GM19043 (cell line): ENCODE measurements around the gene GRM8.

ENCODE experiments used
- ATAC-seq: cut with Tn5 transposase; IDR thresholded peaks from one replicate; pipeline ENCODE4 v1.9.1; 2021; ENCODE audit warnings: low read depth; ENCODE audit not compliant: unreplicated experiment

The GRM8 gene

GRCh38 chr7:126574276-126575250 is 678.2 kb downstream of the GRM8 start:
- ATAC-seq: no peak

DNA sequence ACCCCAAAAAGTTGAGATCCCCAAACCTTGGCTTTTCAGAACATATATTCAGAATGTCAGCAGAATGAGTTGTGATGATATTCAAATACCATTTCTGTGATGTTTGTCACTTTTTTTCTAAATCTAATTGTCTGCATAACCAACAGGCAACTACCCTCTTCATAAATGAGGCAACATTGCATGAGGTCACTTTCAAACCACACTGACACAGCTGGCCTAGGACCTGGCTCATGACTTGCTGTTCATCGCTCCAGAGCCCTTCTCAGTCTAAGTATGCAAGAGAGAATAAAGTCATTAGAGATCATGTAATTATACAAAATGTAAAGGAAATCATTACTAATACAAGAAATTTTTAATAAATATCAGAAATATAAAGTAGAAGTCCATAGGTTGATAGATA is 681.9 kb downstream of the GRM8 start:
- no peak for ATAC-seq

DNA sequence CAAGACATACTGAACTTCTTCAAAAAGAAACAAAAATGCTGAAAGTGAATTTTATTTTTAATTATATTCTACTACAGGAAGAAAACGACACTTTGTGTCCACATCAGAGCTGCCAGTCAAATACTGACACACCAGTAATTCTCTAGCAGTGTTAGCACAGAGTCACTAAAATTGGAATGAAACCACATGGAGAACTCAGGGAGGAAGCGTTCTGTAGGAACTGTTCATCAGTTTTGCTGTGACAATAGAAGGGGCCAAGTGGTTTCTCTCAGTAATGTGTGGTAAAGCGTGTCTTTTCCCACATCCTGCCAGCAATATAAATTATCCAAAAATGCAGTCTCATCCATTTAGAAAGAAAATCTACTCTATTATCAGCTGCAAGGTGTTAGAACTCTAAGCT is 683.3 kb downstream of the GRM8 start:
- ATAC-seq: no peak

DNA sequence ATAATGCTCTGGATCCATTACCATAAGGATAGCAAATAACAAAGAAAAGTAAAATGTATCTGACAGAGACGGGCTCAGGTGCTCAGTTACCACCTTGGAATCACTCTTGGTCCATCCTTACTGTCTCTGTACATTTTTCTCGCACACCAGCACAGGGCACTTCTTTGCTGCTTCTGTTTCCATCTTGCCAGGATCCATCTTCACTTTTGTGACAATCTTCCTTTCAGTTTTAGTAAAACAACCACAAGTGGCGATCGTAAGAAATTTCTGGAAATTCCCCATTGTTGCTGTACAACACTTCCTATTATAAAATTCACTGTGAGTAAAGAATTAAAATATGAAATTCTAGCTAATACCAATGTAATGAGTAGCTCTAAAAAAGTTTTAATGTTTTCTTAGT is 695.5 kb downstream of the GRM8 start:
- ATAC-seq: no peak

GRCh38 chr7:126541406-126541805 is 711.3 kb downstream of the GRM8 start:
- no peak for ATAC-seq

- ATAC-seq: no peak
Observed at GRCh38 chr7:126535176-126535575, 717.6 kb downstream of the GRM8 start.

- ATAC-seq: no peak
Observed at GRCh38 chr7:126533715-126534114, 719.0 kb downstream of the GRM8 start.

GRCh38 chr7:126529833-126530232 is 722.9 kb downstream of the GRM8 start:
- ATAC-seq: no peak

DNA sequence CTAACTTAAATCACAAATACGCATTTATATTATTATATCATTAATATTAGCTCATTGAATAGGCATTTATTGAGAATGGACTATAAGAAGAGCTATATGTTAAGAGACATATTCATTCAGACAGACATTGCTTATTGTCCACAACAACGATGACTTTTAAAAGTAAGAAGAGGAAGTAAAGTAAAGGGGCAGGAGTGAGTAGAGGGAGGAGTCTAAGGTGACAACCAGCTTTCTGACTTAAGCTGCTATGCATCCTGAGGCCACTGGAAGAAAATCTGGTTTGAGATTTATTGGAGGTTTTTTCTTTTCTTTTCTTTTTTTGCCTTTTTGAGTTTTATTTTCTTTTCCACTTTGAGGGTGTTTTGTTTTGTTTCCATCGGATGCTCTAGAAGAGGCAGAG is 723.5 kb downstream of the GRM8 start:
- no peak for ATAC-seq

DNA sequence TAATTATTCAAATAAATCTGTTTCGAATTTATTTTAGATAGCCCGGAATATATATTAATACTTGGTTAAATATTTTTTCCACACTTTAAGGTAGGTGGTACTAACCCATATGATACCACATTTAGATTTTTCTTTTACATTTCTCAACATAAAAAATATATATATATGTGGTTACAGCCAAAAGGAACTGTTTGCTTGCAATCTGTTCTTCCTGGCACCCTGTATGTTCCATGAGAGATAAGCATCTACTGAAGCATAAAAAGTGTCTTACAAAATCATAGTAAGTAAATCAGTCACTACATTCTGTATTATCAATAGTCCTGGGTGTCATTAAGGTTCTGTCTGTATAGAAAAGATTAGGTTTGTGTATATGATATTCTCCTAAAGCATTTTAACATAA is 726.8 kb downstream of the GRM8 start:
- ATAC-seq: no peak

DNA sequence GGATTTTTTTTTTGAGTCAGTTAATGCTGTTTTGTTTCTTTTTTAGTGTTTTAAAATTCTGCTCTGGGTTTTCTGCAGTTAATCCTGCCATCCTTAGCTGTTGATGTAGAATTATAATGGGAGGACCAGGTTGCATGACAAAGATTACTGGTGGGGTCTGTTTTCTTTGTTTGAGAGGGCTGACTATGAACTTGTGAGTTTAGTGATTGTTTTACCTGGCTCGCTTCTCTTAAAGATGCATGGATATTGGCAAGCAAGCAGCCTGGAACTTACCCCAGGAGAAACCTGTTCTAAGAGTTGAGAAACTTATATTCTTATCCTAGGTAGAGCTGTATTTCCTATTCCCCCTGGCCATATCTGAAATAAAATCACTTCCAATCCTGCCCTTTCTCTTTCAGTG is 727.8 kb downstream of the GRM8 start:
- no peak for ATAC-seq

DNA sequence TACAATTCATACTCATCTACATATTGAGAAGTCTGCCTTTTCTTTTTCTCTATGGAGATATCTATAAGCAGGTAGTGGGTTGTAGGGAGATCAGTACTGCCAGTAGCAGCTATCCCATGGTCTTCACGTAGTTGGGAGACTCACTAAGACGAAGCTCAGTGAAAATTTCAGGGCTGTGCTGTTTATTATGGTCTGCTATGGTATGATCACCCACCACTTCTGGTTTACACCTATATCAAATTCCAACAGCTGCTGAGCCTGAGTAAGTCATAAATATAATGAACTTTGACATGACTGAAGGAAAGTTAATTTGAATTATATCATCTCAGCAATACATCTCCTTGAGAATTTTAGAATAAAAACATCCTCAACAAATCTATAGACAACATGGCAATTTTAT is 741.7 kb downstream of the GRM8 start:
- no peak for ATAC-seq

GRCh38 chr7:126501617-126502016 is 751.1 kb downstream of the GRM8 start:
- no peak for ATAC-seq

DNA sequence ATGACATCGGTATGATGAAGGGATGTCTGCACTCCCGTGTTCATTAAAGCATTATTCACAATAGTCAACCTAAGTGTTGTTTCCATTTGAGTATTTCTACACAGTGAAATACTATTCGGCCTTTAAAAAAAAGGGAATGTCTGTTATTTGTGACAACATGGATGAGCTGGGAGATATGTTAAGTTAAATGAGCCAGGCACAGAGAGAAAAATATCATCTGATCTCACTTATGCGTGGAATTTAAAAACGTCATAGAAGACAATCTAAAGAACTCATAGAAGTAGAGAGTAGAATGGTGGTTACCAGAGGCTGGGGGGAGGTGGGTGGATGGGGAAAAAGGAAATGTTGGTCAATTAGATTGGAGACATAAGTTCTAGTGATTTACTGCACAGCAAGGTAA is 753.3 kb downstream of the GRM8 start:
- ATAC-seq: no peak

DNA sequence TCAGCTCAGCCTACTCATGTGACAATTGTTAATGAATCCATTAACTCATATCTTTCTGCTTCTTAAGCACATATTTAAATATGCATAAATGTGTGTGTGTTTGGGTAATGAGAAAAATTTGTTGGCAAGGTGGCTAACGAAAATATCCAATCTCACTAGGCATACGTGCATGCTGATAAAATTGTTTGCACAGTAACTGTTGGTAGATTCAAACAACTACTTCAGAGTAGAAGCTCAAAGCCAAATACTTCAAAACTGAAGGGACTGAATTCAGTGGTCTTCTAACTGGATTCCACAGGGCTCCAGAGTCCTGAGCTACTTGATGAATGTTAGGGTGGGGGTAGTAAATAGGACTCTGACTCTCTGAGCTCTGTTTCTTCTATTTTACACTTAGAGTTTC is 757.0 kb downstream of the GRM8 start:
- no peak for ATAC-seq

DNA sequence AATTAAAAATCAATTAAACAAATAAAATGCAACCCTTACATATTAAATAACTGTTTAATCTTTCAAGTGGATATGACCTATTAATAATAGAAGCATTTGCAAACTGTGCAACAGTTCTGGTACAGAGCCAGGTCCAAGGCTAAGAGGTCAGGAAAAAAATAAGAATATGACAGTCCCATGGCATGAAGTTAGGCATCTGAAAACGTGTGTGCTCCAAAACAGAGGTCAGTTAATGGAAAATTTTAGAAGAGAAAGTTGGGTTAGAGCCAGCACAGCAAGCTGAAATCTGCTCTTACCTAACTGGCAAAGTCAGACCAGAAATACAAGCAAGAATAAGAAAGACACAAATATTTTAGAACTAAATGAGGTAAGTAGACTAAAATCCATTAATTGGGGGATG is 757.7 kb downstream of the GRM8 start:
- no peak for ATAC-seq

DNA sequence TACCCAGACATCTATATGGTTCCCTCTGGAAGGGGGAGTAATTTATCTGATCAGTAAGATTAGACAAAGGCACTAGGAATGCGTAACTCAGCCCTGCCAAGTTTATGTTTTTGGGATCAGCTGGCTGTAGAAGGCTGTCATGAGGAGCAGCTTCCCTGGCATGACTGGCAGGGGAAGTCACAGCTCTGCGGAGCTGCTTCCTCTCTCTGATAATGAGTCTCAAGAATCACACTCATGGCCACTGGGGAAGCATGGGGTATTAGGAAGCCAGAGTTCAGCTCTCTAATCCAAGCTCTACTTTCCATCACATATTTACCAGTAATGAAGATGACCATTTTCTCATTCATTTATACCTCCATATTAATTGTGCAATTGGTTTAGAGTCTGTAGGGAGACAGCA is 758.9 kb downstream of the GRM8 start:
- no peak for ATAC-seq

DNA sequence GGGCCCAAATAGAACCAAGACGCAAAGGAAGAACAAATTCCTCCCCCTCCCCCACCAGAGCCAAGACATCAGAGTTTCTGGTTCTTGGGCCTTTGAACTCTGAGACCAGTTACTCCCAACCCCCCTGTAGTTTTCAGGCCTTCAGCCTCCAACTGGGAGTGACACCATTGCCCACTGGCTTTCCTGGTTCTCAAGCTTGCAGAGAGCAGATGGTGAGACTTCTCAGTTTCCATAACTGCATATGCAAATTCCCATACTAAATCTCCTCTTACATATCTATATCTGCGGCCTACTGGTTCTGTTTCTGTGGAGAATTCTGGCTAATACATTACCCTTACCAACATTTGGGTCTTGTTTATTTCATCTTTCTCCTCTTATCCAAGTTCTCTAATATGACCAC is 762.9 kb downstream of the GRM8 start:
- no peak for ATAC-seq

DNA sequence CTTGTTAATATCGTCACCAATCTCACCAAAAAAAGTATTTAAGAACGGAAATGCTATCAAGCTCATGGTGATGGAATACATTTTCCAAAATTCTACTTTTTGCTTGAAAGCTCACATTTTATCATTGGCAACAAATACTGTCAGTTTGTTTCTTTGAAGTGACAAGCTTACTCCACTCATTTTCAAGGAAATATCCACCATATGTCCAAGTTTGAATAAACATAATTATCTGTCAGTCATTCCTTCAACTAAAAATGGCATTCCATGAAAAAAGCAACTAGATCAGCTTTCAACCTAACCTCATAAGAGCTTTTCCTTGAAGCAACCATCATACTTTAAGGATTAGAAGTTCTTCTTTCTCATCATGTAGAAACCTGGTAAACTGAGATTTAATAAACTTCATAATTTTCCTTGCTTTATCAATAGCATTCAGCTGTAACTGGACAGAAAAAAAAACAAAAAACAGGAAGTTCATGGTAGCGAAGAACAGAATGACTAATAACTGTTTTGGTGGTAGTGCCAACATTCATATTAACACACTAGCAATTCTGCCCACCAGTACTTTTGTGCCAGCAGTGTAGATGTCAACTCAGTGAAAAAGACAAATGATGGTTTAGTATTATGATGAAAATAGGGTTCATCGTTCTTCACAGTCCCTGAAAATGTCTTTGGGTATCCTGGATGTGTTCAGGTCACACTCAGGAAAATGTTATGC is 764.9 kb downstream of the GRM8 start:
- no peak for ATAC-seq

GRCh38 chr7:126486806-126487205 is 765.9 kb downstream of the GRM8 start:
- ATAC-seq: no peak

DNA sequence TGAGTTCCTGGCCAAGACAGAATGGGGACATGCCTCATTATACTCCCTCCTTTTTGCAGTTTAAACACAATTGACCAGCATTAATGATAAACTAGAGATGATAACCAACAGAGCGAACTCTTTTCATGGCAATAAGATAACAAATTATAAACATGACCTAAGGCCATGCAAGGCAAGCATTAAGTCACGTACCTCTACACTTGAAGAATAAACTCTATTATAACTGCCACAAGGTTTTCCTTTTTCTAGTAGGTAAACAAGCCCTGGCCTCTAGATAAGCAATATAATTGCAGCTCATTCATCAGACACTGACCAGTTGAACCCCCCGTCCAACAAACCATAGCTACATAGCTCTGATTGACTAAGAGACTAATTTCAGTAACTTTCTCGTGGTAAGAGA is 767.0 kb downstream of the GRM8 start:
- ATAC-seq: no peak

DNA sequence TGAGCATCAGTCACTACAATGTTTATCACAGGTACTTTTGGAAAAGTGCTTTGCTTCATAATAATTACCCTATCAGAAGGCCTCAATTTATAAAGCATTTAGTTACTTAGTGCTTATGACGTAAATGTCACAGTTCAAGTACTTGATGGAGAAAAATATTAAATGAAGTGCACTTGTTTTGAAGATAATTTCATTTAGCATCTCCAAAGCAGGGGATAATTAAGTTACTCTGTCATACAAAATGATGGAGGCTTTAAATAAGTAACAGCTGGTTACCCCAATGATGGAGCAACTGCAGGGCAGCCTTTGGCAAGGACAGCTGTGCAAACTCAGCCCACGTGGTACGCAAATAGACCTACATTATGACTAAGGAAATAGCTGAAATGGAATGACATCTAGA is 768.8 kb downstream of the GRM8 start:
- no peak for ATAC-seq
